ENCODE results near the gene PIP5K1B.

PIP5K1B gene

DNA sequence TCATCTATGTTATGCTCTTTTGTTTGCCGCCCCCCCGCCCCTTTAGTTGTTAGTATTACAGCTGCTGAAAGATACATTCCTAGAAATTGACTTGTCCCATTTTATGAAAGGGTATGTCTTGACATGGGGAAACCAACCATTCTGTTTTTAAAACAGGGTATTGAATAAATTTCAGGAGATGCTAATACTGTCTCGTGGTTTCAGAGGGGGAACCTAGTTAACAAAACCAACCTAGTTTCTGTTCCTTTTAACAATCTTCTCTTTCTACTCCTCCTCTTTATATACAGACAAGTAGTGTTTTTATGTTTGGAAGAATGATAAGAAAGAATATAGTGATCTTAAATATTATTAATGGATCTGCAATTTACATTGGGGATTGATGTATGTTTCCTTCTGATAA is 3.5 kb downstream of the PIP5K1B start:
- DNase-seq, result no peak

DNA sequence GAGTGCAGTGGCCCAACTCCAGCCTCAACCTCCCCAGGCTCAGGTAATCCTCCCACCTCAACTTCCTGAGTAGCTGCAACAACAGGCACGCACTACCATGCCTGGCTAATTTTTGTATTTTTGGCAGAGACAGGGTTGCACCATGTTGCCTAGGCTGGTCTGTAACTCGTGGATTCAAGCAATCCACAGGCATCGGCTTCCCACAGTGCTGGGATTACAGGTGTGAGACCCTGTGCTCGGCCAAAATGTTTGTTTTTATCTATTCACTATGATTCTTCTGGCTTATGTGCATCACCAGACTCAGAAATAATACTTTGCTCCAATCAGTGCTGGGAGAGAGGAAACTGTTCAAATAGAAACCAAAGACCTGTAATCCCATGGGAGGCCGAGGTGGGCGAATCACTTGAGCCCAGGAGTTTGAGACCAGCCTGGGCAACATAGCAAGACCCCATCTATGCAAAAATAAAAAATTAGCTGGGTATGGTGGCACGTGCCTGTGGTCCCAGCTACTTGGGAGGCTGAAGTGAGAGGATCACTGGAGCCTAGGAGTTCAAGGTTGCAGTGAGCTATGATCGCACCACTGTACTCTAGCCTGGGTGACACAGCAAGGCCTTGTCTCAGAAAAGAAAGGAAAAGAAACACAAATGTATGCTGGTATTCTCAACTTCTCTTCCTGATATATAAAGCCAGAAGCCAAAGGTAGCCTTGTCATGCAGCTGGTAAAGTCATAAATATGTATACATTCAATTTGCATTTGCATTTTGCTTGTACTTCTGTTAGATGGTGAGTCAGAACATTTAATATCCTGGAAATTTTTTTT is 4.5 kb downstream of the PIP5K1B start:
- DNase-seq, result no peak

DNA sequence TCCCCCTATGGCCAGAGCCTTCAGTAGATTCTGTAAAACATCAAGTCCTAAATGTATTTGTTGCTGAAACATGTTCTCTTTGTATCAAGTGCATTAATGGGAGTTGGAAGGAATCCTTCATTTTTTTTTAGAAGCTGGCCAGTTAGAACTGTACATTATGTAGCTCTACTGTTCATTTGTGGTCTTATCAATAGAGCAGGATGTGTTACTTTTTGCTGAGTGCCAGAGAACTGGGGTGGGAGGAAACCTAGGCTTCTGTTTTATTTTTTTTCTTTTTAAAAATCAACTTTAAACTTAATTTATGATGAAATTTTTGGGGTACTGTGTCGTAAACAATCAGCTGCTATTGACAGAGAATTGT is 5.1 kb downstream of the PIP5K1B start:
- no peak for DNase-seq

DNA sequence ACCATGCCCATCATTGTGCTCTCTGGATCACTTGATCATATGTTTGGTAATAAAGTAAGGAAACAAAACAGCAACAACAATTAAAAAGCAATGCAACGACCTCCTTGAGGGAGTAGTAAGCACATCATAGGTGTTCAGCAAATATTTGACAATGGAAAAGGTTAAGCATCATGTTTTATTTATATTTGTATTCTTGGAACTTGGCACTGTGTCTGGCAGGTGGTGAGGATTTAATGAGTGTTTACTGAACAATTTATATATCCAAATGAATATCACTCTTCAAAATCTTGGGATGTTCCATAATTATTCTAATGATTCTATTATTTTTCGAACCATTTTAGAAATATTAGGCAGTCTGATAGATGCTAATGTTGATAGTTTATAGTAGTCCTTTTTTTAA is 6.2 kb downstream of the PIP5K1B start:
- DNase-seq, result no peak

DNA sequence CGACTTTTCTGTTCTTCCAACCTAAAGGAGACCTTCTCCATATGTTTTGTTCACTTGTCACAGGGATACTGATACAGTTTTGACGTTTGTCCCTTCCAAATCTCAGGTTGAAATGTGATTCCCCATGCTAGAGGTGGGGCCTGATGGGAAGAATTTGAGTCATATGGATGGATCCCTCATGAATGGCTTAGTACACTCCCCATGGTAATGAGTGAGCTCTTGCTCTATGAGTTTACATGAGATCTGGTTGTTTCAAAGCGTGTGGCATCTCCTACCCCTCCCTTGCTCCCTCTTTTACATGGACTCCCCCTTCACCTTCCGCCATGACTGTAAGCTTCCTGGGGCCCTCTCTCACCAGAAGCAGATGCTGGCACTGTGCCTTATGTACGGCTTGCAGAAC is 6.9 kb downstream of the PIP5K1B start:
- DNase-seq, result no peak

DNA sequence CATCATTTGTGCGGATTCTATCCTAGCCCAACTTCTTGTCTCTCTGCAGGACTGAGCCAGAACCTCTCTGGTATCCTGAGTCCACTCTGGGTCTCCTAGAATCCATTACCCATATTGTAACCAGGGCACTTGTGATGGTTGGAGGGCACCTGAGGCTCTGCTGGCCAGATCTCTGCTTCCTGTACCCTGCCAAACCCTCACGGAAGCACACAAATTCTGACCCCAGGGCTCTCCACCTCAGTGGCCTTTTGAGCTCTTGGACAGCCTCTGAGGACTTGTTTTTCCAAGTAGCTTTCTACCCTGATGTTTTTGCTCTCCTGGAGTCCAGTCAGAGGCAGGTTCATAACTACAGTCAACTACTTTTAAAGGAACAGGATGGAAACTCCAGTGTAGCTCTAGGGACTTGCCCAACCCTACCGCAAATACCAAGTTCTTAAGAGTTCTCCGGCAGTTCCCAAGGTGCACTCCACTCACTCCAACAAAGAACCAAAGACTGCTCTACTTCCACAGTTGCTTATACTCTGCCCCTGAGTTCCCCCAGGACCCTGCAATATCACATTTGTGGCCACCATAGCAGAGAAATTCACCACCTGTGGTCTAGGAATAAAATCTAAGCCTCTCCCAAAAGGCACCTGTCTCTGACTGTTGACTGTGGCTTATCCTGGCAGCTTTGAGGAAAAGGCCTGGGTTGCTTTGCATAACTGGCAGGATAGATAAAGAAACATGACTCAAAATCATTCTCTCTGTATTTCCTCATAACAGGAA is 9.6 kb downstream of the PIP5K1B start:
- DNase-seq, result no peak

DNA sequence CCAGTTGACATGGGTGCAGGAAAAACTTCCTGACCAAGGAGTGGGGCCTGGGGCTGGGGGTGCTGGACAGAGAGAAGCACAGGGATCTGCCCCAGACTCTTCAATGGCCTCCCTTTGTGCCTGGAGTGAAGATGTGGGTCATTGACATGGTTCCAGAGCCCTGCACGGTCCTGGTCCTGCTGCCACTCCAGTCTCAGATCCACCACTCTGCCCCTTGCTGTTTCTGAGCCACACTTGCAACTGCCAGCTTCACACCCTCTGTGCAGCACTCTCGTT is 10.1 kb downstream of the PIP5K1B start:
- no peak for DNase-seq

DNA sequence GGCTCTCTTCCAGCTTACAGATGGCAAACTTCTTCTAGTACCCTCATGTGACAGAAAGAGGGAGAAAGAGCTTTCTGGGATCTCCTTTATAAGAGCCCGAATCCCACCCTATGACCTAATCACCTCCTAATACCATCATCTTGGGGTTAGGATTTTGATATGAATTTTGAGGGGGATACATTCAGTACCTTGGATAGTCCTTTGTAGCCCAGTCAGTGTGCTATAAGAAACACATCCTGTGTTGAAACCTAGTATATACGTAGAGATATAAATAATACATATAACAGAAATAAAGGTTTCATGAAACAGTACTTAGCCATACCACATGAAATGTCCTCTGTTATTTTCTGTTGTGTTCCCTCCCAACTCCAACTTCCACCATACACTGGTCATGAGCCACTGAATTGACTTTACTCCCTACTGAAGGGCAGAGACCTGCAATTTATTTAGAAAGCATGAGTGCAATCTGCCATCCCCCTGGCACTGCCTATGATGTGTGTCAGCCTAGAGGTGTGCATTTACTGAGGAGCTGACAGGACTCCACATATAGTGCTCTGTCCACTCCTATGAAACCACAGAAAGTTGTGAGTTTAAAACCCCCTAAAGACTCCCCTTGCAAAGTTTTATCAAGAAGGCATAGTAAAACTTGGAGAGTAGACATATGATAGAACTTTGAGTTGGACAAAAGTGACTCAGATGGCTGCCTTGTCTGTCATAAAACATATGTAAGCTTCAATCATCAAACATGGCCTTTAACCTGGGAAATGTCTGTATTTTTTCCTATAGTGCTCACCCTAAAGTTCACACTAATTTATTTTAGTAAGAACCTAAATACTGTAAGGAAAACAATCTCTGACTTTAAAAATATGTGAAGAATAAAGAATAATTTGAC is 12.8 kb downstream of the PIP5K1B start:
- DNase-seq, result no peak

DNA sequence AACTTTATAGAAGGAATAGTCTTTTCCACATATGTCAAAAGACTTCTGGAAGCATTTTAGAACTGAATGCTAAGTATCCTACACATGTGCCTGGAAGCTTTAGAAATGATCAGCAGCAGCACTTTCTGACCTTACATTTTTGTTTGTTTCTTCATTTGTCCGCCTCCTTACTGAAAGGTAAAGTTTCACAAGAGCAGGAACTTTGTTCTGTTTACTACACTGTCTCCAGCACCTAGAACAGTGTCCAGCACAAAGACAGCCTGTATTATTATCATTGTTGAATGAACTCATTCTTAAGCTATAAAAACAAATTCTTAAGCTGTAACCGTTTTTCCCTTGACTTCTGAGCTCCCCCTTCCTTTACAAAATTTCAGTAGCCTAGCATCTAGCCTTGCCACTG is 14.8 kb downstream of the PIP5K1B start:
- DNase-seq, result no peak

DNA sequence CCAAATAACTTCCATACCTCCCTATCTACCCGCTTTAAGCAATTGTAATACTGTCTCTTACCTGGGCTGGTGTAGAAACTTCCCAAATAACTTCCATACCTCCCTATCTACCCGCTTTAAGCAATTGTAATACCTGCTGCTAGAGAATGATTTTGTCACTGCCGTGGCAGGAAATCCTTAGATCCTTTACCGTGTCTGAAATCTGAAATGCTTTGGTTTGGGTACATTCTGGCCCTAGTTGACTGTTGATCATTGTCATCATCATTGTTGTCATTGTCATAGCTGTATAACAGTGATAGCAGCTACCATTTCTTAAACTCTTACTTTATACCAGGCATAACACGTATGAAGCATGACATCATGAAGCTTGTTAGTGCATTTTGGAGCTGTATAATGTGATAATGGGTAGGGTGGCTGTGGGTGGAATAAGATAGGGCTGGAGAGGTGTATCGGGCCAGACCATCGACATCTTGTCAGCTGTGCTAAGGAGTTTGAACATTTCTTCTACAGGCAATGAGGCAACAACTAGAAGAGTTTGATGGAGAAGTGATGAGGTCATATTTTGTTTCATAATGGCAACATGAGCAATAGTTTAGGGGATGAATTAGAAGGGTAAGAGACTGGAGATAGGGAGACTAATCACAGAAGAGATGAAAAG is 15.7 kb downstream of the PIP5K1B start:
- DNase-seq, result no peak

DNA sequence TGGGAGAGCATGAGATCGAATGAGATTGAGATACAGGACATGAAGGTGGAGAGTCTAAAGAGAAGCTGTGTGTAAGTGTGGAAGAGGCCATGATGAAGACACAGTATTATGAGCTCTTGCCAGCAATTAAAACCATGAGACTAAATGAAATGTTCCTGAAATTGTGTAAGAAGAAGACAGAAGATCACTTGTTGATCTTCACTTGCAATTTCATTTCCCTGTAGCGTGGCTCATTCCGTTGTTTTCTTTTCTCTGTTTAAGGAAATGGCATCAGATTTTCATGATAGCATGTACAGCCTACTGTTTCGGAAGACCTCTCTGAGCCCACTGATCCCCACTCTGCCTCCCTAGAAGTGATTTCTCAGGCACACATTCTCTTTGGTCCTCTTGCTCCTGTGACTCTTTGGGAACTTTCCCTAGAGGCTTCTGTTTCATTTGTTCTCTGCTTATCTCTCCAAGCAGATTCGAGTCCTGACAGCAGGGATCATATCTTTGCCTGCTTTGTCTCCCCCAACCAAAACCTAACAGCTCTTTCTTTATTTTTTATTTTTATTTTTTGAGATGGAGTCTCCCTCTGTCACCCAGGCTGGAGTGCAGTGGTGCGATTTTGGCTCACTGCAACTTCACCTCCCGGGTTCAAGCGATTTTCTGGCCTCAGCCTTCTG is 16.8 kb downstream of the PIP5K1B start:
- DNase-seq, result no peak

DNA sequence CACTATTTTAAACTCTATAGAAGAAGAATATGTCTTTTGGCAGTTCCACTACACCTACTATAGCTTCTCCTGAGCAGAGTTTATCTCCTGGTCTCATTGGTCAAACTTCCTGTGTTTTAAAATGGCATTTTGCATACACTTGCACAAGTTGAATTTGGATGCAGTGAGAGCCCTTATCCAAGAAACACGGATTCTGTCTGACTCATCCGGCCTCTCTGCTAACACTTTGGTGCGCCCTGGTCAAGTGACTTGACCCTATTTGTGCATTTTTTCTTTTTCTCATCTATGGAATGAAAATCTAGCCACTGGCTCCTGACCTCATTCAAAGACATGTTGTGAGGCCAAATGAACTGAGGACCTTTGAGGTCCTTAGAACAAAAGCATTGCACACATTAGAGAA is 20.0 kb downstream of the PIP5K1B start:
- DNase-seq, result no peak

DNA sequence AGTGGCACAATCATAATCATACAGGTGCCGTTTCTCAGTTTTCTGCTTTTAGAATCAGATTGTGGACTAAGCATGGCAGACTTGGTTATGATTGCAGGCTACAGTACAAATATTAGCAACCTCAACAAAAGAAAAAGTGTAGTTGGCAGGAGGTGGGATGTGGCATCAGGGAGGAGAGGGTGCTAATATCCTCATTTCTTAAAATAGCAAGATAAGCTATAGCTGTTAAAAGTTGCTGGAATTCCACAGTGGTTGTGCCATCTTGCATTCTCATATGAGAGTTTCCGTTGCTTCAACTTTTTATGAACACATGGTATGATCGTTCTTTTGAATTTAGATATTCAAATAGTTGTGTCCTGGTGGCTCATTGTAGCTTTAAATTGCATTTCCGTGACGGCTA is 21.4 kb downstream of the PIP5K1B start:
- no peak for DNase-seq

DNA sequence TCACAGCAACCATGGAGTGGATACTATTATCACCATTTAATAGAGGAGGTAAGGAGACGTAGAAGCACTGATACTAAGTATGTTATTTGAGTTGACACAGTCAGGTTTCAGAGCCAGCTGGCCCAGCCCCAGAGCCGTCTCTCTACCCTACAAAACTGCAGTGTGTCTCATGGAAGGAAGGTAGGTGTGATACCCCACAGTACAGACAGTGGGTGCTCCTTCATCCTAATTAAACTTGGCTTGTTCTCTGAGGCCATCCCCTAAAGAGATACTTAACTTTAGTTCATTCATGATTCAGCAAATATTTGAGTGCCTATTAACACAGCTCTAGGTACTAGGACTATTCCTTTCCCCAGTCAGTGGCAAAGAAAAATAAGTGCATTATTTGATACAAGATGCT is 22.6 kb downstream of the PIP5K1B start:
- DNase-seq, result no peak

DNA sequence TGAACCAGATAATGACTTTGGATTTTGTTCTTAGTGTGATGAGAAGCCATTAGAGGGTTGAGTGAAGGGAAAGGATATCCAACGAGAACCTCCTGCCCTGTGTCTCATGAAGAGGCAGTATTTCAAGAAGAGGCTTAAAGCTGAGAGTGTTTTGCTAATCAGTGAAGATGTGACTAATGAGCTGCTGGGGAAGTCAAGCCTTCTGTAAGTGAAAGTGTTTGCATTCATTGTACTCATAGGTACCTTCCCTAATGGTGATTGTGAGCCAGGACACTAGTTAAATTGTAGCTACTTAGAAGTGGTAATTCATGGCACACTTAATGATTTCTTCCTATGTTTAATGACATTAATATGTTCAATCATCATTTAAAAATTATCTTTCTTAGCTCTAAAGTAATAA is 23.7 kb downstream of the PIP5K1B start:
- no peak for DNase-seq

DNA sequence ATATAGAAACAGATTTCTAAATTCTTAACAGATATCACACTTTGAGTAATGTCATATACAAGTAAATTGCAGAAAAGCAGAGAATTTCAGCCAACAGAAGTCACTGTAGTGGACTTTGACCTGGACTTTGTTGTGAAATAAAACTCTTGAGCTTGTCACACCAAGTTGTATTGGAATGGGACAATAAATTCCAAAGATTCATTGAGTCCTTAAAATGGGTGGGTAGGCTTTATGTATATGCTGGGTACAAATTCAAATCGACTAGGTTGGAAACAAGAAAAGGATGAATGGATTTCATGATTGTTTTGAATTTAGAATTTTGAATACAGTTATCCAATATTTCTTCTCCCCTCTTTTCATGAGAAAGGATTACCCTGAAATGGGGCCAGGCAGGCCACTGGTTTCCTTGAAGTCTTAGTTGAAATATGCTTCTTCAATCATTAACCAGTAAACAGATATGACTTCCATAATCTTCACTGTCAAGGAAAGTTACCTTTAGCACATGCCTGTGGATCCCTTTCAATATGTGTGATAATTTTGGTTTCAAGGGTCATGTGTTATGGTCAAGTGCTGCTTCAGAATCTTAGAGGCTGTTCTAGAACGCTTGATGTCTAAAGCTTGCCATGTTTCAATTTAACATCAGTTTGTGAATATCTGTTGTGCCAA is 25.7 kb downstream of the PIP5K1B start:
- no peak for DNase-seq

DNA sequence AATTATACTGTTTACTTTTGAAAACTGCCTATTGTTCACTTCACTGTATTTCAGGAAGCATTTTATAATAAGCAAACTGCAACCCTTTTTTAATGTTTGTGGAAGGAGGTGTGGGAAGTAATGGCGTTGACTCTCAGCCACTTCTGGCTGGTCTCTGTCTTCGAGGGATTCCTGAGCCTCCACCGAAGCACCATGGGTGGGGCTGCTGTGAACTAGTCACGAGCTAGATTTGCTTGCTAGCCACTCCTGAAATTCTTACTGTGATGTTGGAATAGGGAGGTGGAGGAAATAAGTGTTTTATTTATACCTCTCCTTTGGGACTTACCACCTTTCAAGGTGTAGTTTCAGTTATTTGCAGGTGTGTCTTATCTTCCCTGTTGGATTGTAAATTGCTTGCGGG is 26.8 kb downstream of the PIP5K1B start:
- DNase-seq, result no peak

DNA sequence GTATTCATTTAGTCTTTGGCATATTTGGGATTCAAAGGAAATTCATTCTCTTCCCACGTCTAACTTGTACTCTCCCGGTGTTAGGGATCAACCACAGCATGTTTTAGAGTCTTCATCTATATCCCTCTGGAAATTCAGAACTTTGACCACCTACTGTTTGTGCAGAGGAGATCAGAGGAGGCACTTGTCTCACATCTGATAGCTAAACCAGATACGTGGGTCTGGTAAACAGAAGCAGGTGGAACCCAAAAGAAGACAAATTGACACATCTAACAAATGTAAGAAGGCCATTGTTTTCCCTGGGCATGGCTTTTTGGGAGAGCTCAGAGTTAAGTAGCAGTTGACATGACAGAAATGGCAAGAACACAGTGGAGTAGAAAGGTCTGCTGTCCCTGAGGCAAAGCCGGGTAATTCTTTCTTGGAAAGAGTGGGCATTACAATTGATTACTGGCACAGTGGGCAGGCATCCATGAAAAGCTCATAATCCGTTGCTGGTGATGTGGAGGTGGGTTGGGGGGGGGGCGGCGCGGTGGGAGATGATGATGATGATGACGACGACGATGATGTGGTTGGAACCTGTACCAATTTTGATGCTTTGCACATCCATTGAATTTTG is 27.5 kb downstream of the PIP5K1B start:
- no peak for DNase-seq

DNA sequence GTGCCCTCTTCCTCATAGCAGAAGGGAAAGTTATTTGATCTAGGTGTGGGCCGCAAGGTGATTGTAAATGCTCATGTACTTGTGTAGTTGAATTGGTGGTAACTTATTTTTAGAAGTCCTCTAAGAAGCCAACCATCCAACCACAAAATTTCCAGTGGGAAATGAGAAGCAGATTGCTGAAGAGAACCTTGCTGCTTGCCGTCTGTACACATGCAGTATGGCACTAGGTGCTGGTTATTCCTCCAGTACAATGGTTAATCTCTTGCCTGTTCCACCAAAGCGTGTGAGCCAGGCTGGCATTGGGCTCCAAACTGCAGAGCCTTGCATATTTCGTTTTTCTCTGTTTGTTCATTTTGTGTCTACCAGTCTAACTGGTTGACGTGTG is 28.0 kb downstream of the PIP5K1B start:
- DNase-seq, result no peak

DNA sequence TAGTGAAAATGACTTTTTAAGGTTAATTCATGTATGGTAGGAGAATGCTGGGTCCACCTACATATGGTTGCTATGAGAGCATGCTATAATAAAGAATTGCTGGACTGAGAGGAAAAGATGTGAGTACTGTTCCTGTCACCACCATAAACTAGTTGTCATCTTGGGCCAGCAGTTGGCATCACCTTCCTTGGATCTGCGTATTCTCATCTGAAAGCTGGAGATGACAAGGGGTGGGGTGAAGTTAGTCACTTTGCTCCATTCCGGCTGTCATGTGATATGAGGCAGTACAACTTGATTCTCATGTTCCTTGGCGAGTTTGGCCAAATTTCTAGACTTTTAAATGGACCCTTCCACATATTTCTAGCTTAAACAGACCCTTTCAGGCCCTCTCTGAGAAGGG is 33.3 kb downstream of the PIP5K1B start:
- DNase-seq, result no peak

DNA sequence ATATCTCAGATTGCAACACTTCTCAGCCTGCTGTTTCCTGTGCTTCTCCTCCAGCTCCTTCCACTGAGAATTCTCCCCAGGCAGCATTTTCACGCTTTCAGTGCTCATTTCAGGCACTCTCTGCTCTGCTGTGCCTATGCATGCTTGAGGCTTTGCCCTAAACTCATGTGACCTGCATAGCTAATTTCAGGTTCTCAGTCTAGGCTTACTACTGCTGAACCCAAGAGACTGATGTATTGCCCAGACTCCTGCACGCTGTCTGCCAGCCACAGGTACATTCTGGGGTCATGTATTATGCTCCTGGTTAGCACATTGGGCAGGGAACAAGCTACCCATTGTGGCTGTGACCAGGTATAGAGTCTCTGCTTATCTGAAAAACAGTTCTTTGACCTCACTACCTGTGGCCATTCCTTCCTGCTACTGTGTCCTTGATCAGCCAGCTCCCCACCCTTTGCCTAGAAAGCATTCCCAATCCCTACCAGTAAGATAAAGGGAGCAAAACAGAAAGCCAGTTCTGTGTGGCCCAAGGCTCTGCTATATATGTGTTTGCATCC is 34.7 kb downstream of the PIP5K1B start:
- no peak for DNase-seq

All from fibroblast of upper back skin (primary cell).